ENCODE data around the gene COG6. TPM values are rescaled to one million over a fixed set of nuclear protein-coding genes. Genes with fewer than 3 reads are reported as not detected.

The COG6 gene
- total and polyA plus RNA-seq, 2 of the 4 experiments (the other 2 are of a cell fraction): 22.8 to 37.5 TPM

DNA sequence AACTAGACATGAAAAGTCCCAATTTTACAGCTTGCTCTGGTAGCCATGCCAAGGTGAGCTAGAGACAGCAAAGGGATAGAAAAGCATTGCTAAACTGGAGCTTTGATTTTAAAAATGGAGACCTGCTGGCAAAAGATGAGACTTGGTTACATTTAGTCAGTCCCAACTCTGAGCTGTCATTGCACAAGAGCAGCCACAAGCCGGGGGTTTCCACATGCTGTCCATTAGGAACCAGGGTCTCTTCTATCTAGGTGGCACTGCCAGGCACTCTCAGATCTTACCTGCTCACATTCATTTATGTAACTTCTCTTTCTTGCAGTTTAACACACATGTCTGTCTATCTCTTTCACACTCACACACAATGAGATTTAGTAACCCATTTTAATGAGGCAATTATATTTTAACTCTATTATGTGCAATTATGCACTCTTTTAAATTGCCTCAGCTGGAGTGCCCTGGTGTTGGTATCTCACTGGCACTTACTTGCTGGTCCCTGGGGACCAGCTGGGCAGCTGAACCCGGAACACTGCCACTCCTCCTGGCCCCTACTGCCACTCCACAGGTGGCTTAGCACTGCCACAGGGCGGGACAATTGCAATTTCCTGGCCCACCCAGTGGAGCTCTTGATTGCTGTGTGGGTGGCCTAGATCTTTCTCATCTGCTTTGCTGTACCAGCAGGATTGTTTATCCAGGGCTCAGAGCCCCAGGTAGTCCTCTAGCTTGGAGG, 112.5 kb downstream of the COG6 start:
- no peak for ATAC-seq (ENCODE audit: low read depth)
- no peaks in the 10 kb centered on the region for H3K9me3 ChIP-seq (ENCODE audit: control insufficient read depth, insufficient read depth, low read length)
- H4K20me1 ChIP-seq (ENCODE audit: insufficient read depth, low read length): no peaks in the 10 kb centered on the region
- H2AK9ac ChIP-seq (replicated peaks; ENCODE audit: low read depth, low read length, poor library complexity): no peak overlapping the region
- dilution Hi-C loops (cut with HindIII; ENCODE audit: low sequenced_read_pairs, unreplicated experiment) (no loop called here), intact Hi-C loops (cut with micrococcal nuclease) (no loop called here), in situ Hi-C loops (cut with MboI; ENCODE audit: low sequenced_read_pairs) (no loop called here)
- H2AFZ ChIP-seq (replicated peaks; ENCODE audit: low read length, poor library complexity): no peak overlapping the region
- H2AK5ac ChIP-seq (ENCODE audit: low read depth, low read length): no peak overlapping the region
- ChIA-PET POLR2A (ENCODE audit: unreplicated experiment) (no interaction called here), CTCF (no interaction called here)
- H3K4me2 ChIP-seq (ENCODE audit: low read depth, low read length): no peak overlapping the region
- no peak overlapping the region for H4K91ac ChIP-seq (ENCODE audit: insufficient read depth, low read depth, low read length)
- no peak overlapping the region for H3K14ac ChIP-seq (replicated peaks; ENCODE audit: low read depth, low read length)
- H3K27ac ChIP-seq (ENCODE audit: insufficient read depth, low read length): no peak overlapping the region
- H3K56ac ChIP-seq (ENCODE audit: extremely low read depth, insufficient read depth, low read length): no peak overlapping the region
- no peak overlapping the region for H4K8ac ChIP-seq (ENCODE audit: low read depth in 2 of 2, low read length in 2 of 2)
- no peak overlapping the region for H3K4ac ChIP-seq (ENCODE audit: low read depth, low read length)
- no peak overlapping the region for H3K9ac ChIP-seq (ENCODE audit: low read depth, low read length)
- no peak overlapping the region for H2BK15ac ChIP-seq (ENCODE audit: low read depth, low read length)
- H2BK5ac ChIP-seq (ENCODE audit: low read depth, low read length, poor library complexity, severe bottlenecking): no peak overlapping the region
- H3K18ac ChIP-seq (ENCODE audit: low read depth, low read length): no peak overlapping the region
- no peak for DNase-seq
- H3K9me1 ChIP-seq (ENCODE audit: insufficient read depth, low read length): no peaks in the 10 kb centered on the region
- H3K4me3 ChIP-seq (ENCODE audit: insufficient read depth, low read depth, low read length): no peak overlapping the region
- no peak overlapping the region for H3K23ac ChIP-seq (ENCODE audit: low read depth, low read length)
- no TSS peak for BruUV-seq (replicated peaks)
- no peaks in the 10 kb centered on the region for H3K36me3 ChIP-seq (ENCODE audit: control insufficient read depth, insufficient read depth, low read length)
- no peak for TF ChIP-seq POLR2A (IDR thresholded peaks at IDR 0.05; ENCODE audit: low read depth, low read length)
- TF ChIP-seq CEBPB (IDR thresholded peaks at IDR 0.05; ENCODE audit: low read depth, low read length): no peak
- TF ChIP-seq RAD21 (IDR thresholded peaks at IDR 0.05; ENCODE audit: low read length): no peak
- no peak for TF ChIP-seq NFE2L2 (IDR thresholded peaks at IDR 0.05; ENCODE audit: low read depth, low read length)
- H3K4me1 ChIP-seq (ENCODE audit: control insufficient read depth, insufficient read depth, low read length): no peaks in the 10 kb centered on the region
- no peak overlapping the region for H4K5ac ChIP-seq (ENCODE audit: low read depth, low read length)
- no peak overlapping the region for H2BK20ac ChIP-seq (ENCODE audit: low read depth, low read length)
- no peaks in the 10 kb centered on the region for H3K27me3 ChIP-seq (ENCODE audit: control insufficient read depth, insufficient read depth, low read length)
- 20% methylated on average over 1 of the region's 3 CpGs; no CpG with 5 or more reads in 1 of the 2 experiments for WGBS, 2 experiments (ENCODE audit: extremely low coverage in 2 of 2, insufficient read length in 1 of 2)
- H3K79me1 ChIP-seq (ENCODE audit: low read depth in 1 of 2, low read length in 2 of 2): no peaks in the 10 kb centered on the region
- no peak overlapping the region for H2BK120ac ChIP-seq (ENCODE audit: low read depth, low read length)

Measured in IMR-90 (cell line).